Endothelial cell (in vitro differentiated cells): ENCODE data around the gene JAKMIP3. TPM values are rescaled to one million over a fixed set of nuclear protein-coding genes. Genes with fewer than 3 reads are reported as not detected.

Source experiments
- DNase-seq: peaks from one replicate; pipeline ENCODE4 v3.0.0; 2021; ENCODE audit warnings: low spot score
- H3K27ac Mint-ChIP-seq: one replicate; pipeline ENCODE4 v1.8.0; 2021; ENCODE audit warnings: mixed read lengths, inconsistent platforms; ENCODE audit not compliant: unreplicated experiment
- H3K27me3 Mint-ChIP-seq: one replicate; pipeline ENCODE4 v1.8.0; 2021; ENCODE audit warnings: mild to moderate bottlenecking, moderate library complexity, mixed read lengths, inconsistent platforms; ENCODE audit not compliant: unreplicated experiment
- H3K36me3 Mint-ChIP-seq: one replicate; pipeline ENCODE4 v1.8.0; 2021; ENCODE audit warnings: mild to moderate bottlenecking, low read depth, mixed read lengths, inconsistent platforms; ENCODE audit not compliant: unreplicated experiment
- H3K4me1 Mint-ChIP-seq: one replicate; pipeline ENCODE4 v1.8.0; 2021; ENCODE audit warnings: mild to moderate bottlenecking, mixed read lengths, inconsistent platforms; ENCODE audit not compliant: unreplicated experiment
- H3K4me3 Mint-ChIP-seq: one replicate; pipeline ENCODE4 v1.8.0; 2021; ENCODE audit warnings: mild to moderate bottlenecking, mixed read lengths, inconsistent platforms; ENCODE audit not compliant: unreplicated experiment
- H3K9me3 Mint-ChIP-seq: one replicate; pipeline ENCODE4 v1.8.0; 2021; ENCODE audit warnings: mixed read lengths, inconsistent platforms; ENCODE audit not compliant: unreplicated experiment
- CTCF ChIP-seq: fragments of 200-600 bp; sonication (generic); IDR thresholded peaks from one replicate; pipeline ENCODE4 v1.5.0; 2021; ENCODE audit warnings: antibody characterized with exemption; ENCODE audit not compliant: unreplicated experiment
- total RNA-seq: library from RNA; stranded (reverse); fragmentation: NEBNext Ultra II Directional; extraction: Animal tissue kit (Norgen Biotek cat#: 25700); gene quantifications from one replicate; pipeline ENCODE4 v1.2.1, GENCODE V29; 2021; ENCODE audit not compliant: unreplicated experiment

JAKMIP3 gene
- total RNA-seq, 1 donor from 2014 or later: 0.05 TPM

GRCh38 chr10:132094581-132095234 lies 29.0 kb downstream of the JAKMIP3 start:
- Mint-ChIP-seq H3K9me3 (no peaks in the 10 kb centered on the region), H3K4me1 (no peaks in the 10 kb centered on the region), H3K36me3 (no peaks in the 10 kb centered on the region), H3K27ac (no peak overlapping the region), H3K27me3 (peaks cover 2% of the 10 kb centered on the region), H3K4me3 (no peak overlapping the region)
- TF ChIP-seq CTCF: no peak
- DNase-seq: no peak

GRCh38 chr10:132095403-132096113 lies 29.8 kb downstream of the JAKMIP3 start:
- DNase-seq: no peak
- H3K27ac Mint-ChIP-seq: no peak overlapping the region

DNA sequence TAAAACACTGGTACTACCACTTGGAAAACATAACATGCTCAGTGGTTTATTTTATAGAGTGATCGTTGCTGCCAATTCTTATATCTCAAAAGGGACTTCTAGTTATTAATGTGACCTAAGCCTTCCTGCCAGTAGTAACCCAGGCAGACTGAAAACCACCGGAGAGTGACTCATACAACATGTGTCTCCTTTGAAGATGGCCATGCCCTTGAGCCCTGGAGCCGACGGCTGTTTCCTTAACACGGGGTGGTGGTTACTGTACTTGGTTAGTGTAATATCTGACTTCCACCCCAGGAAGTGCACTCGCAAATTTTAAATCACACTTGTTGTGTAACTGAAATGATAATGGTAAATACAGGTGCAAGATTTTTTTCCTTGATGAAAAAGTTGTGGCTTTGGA lies 30.5 kb downstream of the JAKMIP3 start:
- H3K4me3 Mint-ChIP-seq: no peak overlapping the region
- DNase-seq: no peak
- peaks cover 4% of the 10 kb centered on the region for H3K27me3 Mint-ChIP-seq
- H3K4me1 Mint-ChIP-seq: no peaks in the 10 kb centered on the region
- no peaks in the 10 kb centered on the region for H3K36me3 Mint-ChIP-seq
- no peak overlapping the region for H3K27ac Mint-ChIP-seq
- H3K9me3 Mint-ChIP-seq: no peaks in the 10 kb centered on the region
- no peak for TF ChIP-seq CTCF

More at GRCh38 chr10:132095403-132096113, 29.8 kb downstream of the JAKMIP3 start:
- no peaks in the 10 kb centered on the region for H3K9me3 Mint-ChIP-seq
- no peaks in the 10 kb centered on the region for H3K36me3 Mint-ChIP-seq
- no peak overlapping the region for H3K4me3 Mint-ChIP-seq
- no peak for TF ChIP-seq CTCF
- H3K4me1 Mint-ChIP-seq: no peaks in the 10 kb centered on the region
- peaks cover 2% of the 10 kb centered on the region for H3K27me3 Mint-ChIP-seq

DNA sequence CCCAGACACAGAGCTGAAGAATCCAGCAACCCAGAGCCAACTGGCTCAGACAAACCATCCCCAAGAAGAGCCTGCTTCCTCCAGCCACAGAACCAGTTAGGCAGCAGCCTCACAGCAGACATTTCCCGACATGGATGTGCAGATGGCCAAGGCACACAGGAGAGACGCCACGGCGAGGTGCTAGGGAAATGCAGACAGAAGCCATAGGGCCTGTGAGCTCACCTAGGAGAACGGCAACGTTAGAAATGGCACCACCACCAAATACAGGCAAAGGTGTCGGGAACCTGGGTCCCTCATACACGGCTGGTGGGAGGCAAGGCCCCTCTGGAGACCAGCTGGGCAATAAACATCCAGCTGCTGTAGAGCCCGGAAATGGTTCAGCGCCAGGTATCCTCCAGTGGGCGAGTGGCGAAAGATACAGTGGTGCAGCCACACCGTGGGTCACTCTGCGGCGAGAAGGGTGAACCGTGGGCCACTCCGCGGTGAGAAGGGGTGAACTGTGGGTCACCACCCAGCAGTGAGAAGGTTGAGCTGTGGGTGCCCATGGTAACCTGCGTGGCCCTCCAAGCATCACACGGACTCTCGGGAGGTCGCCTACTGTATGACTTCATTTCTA lies 31.2 kb downstream of the JAKMIP3 start:
- no peak overlapping the region for H3K27ac Mint-ChIP-seq
- no peaks in the 10 kb centered on the region for H3K4me1 Mint-ChIP-seq
- TF ChIP-seq CTCF: no peak
- no peaks in the 10 kb centered on the region for H3K36me3 Mint-ChIP-seq
- H3K27me3 Mint-ChIP-seq: peaks cover 4% of the 10 kb centered on the region
- no peak overlapping the region for H3K4me3 Mint-ChIP-seq
- DNase-seq: no peak
- H3K9me3 Mint-ChIP-seq: no peaks in the 10 kb centered on the region
